Transverse colon (tissue), 3 donors: ENCODE data around the gene AK3.

Source experiments
- CTCF ChIP-seq, 5 experiments: fragments of 200-600 bp in 3 of 5; fragments of 450-650 bp in 2 of 5; sonication (generic) in 3 of 5; IDR thresholded peaks; 1 replicate in 2 of 5; 2 replicates in 3 of 5; pipeline ENCODE4 v1.5.1; 2016 to 2017; ENCODE audit warnings: antibody characterized with exemption in 5 of 5, inconsistent platforms in 3 of 5, mild to moderate bottlenecking in 2 of 5, moderate library complexity in 1 of 5
- EP300 ChIP-seq: sonication (generic); formaldehyde crosslinking; IDR thresholded peaks from one replicate; pipeline ENCODE4 v1.6.1; 2017; ENCODE audit warnings: antibody characterized with exemption, low read depth
- POLR2A ChIP-seq: fragments of 450-650 bp; IDR thresholded peaks from one replicate; pipeline ENCODE4 v1.6.1; 2016; ENCODE audit warnings: antibody characterized with exemption, mild to moderate bottlenecking, moderate library complexity

GRCh38 chr9:4774209-4774608, 33.2 kb upstream of the AK3 start:
- TF ChIP-seq POLR2A: no peak
- no peak for TF ChIP-seq CTCF (IDR thresholded peaks at IDR 0.05)
- TF ChIP-seq EP300: no peak
